Fibroblast of skin of left biceps (primary cell): ENCODE data around the gene CPLX3.
"Not testable (repeated sequence)": the region's sequence is repeated elsewhere in the genome, so short reads cannot be mapped to it uniquely, and the experiment has no call there.

Source experiments
- DNase-seq, 2 experiments: peaks; one replicate each; pipeline ENCODE4 v3.0.0-alpha.2; 2013; ENCODE audit warnings: low read depth in 2 of 2

The CPLX3 gene

GRCh38 chr15:74826364-74826819 is at the start of gene CPLX3:
Gene CPLX3 (plus strand): TSS chr15:74826627. CDS start chr15:74826704, 77 bp downstream.
- no peak for DNase-seq

GRCh38 chr15:74776821-74777768 is 49.3 kb upstream of the CPLX3 start:
- DNase-seq = no peak

GRCh38 chr15:74777769-74778598 is 48.4 kb upstream of the CPLX3 start:
- no peak for DNase-seq

GRCh38 chr15:74778599-74778970 is 47.8 kb upstream of the CPLX3 start:
- DNase-seq = no peak

GRCh38 chr15:74779162-74779648 is 47.2 kb upstream of the CPLX3 start:
- no peak for DNase-seq

- no peak for DNase-seq
Measured at GRCh38 chr15:74780523-74781430, 45.6 kb upstream of the CPLX3 start.

- no peak for DNase-seq
Measured at GRCh38 chr15:74781431-74782258, 44.8 kb upstream of the CPLX3 start, which contains the start of gene CSK. Gene CSK (plus strand): TSS chr15:74782080. CDS start chr15:74798298, 16,218 bp downstream.

- no peak for DNase-seq
Measured at GRCh38 chr15:74782259-74783071, 44.0 kb upstream of the CPLX3 start.

GRCh38 chr15:74783072-74783807 is 43.2 kb upstream of the CPLX3 start:
- no peak for DNase-seq

- DNase-seq = no peak
Measured at GRCh38 chr15:74783808-74784175, 42.6 kb upstream of the CPLX3 start.

GRCh38 chr15:74784426-74785193 is 41.8 kb upstream of the CPLX3 start:
- no peak for DNase-seq

GRCh38 chr15:74785194-74786032 is 41.0 kb upstream of the CPLX3 start:
- DNase-seq = no peak

GRCh38 chr15:74786081-74786480 is 40.3 kb upstream of the CPLX3 start:
- DNase-seq = not testable (repeated sequence)

GRCh38 chr15:74786551-74787165 is 39.8 kb upstream of the CPLX3 start:
- no peak for DNase-seq

- DNase-seq = no peak
Measured at GRCh38 chr15:74787251-74788041, 39.0 kb upstream of the CPLX3 start.
